ENCODE data around the gene TBL3. TPM values are rescaled to one million over a fixed set of nuclear protein-coding genes. Genes with fewer than 3 reads are reported as not detected.

Gene TBL3
- total RNA-seq, 5 donors from 2014 or later (not counting 1 experiment from before 2014, with no cell fraction given): 21.1 to 45.6 (median 36.9) TPM

DNA sequence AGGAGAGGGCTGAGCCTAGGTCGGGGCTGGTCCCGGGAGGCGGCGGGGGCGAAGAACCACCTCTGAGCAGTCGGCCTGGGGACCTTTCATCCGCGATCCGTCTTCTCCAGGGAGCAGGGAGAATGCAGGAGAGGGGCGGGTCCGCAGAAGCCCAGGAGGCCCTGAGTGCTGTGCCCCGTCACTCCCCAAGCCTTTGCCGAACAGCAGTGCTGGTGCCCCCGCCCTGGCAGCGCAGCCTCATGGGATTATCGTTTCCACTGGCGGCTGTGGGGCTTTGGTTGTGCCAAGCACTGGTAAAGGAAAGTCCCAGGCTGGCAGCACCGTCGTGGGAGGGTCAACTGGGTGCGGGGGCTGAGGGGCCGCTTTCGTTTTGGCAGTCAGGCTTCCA lies 631 bp downstream of the TBL3 start:
- POLR2A ChIA-PET: no interaction called here

DNA sequence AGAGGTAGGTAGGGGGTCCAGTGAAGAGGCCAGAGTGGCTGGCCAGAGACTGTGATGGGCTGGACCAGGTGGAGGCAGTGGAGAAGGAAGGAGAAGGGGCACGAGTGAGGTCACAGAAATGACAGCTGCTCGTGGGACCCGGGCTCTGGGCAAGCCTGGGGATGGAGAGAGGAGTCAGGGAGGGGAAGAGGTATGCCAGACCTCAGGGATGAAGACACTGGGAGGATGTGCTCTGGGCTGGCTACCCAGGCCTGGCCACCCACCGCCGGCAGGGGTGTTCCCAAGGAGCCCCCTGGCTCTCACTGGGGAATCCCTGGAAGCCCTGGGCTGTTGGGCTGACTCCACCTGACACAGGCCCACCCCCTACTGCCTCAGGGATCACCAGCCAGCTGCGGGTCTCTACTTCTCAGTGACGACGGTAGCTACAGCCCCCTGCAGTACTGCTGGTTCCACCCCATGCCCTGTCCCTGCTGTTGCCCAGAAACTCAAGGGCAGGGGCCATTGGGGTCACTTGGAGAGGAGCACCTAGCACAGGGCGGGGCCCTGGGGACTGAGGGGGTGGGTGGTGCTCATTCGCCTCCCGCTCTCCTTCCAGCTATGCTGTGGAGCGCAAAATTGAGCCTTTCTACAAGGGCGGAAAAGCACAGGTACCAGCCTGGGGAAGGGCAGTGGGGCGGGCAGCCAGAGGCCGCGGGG lies 1.8 kb downstream of the TBL3 start:
- H3K36me3 ChIP-seq (ENCODE audit: control insufficient read depth in 2 of 2, extremely low read depth in 1 of 2, insufficient read depth in 1 of 2, low read length in 1 of 2): peaks cover 17 to 38% of the 10 kb centered on the region in 2 donors
- Mint-ChIP-seq H3K27me3 (peaks cover 0 to 4% of the 10 kb centered on the region in 2 donors), H3K27ac (no peak overlapping the region), H3K9me3 (no peaks in the 10 kb centered on the region), H3K4me1 (peaks cover 18 to 23% (median 21%) of the 10 kb centered on the region in 3 donors), H3K4me3 (peak overlapping the region in 2 of 3 donors; percentile 28 to 99), H3K36me3 (peaks cover 20% of the 10 kb centered on the region)
- 87% methylated on average over 13 of the region's 16 CpGs for WGBS (ENCODE audit: insufficient coverage)
- no peaks in the 10 kb centered on the region for H3K9me3 ChIP-seq
- ChIA-PET POLR2A (no interaction called here), CTCF (no interaction called here)
- peaks cover 0 to 58% of the 10 kb centered on the region in 2 experiments for H3K27me3 ChIP-seq (replicated peaks in 1 of 2; ENCODE audit: control insufficient read depth in 2 of 2, extremely low read depth in 1 of 2, insufficient read depth in 2 of 2, low read length in 1 of 2)
- no peak for DNase-seq
- peaks cover 2 to 32% of the 10 kb centered on the region in 2 experiments for H3K4me1 ChIP-seq (ENCODE audit: control insufficient read depth in 1 of 2, extremely low read depth in 1 of 2, insufficient read depth in 2 of 2, low read length in 2 of 2)
- H3K27ac ChIP-seq (ENCODE audit: low read length): no peak overlapping the region
- H3K4me3 ChIP-seq (ENCODE audit: control insufficient read depth in 1 of 2, extremely low read depth in 1 of 2, low read length in 1 of 2): no peak overlapping the region
- ATAC-seq (replicated peaks in 1 of 4): no peak

More for the DNA sequence above, 631 bp downstream of the TBL3 start:
- Histone ChIP-seq H3K27me3 (replicated peaks in 1 of 2; ENCODE audit: control insufficient read depth in 2 of 2, extremely low read depth in 1 of 2, insufficient read depth in 2 of 2, low read length in 1 of 2) (peaks cover 0 to 47% of the 10 kb centered on the region in 2 experiments), H3K27ac (ENCODE audit: low read length) (no peak overlapping the region), H3K4me1 (ENCODE audit: control insufficient read depth in 1 of 2, extremely low read depth in 1 of 2, insufficient read depth in 2 of 2, low read length in 2 of 2) (peaks cover 2 to 32% of the 10 kb centered on the region in 2 experiments), H3K36me3 (ENCODE audit: control insufficient read depth in 2 of 2, extremely low read depth in 1 of 2, insufficient read depth in 1 of 2, low read length in 1 of 2) (peaks cover 13 to 32% of the 10 kb centered on the region in 2 donors), H3K4me3 (ENCODE audit: control insufficient read depth in 1 of 2, extremely low read depth in 1 of 2, low read length in 1 of 2) (peak overlapping the region; percentile 72 to 73), H3K9me3 (no peaks in the 10 kb centered on the region)
- WGBS (ENCODE audit: insufficient coverage): 1% methylated on average over 22 of the region's 22 CpGs
- CTCF ChIA-PET: no interaction called here
- Mint-ChIP-seq H3K36me3 (peaks cover 18% of the 10 kb centered on the region), H3K4me1 (peaks cover 18 to 23% (median 21%) of the 10 kb centered on the region in 3 donors), H3K27ac (no peak overlapping the region), H3K9me3 (no peaks in the 10 kb centered on the region), H3K4me3 (peak overlapping the region; percentile 92 to 99 (median 95)), H3K27me3 (peaks cover 0 to 4% of the 10 kb centered on the region in 2 donors)
- DNase-seq (no peak), ATAC-seq (replicated peaks in 1 of 4) (no peak)

DNA sequence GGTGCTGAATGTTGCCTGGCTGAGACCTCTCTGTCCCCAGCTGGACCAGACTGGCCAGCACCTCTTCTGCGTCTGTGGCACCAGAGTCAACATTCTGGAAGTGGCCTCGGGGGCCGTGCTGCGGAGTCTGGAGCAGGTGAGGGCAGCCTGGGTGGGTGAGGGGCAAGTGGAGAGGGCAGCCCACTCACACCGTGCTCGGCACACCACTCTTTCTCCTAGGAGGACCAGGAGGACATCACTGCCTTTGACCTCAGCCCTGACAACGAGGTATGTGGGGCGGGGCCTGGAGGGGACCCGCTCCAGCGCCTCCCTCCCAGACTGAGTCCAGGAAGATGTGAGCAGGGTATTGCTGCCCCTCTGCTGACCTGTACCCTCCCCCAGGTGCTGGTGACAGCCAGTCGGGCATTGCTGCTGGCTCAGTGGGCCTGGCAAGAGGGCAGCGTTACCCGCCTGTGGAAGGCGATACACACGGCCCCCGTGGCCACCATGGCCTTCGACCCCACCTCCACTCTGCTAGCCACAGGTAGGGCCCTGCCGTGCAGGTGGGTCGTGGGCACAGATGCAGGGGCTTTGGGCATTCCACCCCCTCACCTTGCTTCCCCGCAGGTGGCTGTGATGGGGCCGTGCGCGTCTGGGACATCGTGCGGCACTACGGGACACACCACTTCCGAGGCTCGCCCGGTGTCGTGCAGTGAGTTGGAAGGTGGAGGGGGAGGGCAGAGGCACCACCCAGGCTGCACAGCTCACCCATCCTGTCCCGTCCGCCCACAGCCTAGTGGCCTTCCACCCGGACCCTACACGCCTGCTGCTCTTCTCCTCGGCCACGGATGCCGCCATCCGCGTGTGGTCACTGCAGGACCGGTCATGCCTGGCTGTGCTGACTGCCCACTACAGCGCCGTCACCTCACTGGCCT lies 2.6 kb downstream of the TBL3 start:
- CTCF ChIA-PET: no interaction called here
- 94% methylated on average over 27 of the region's 42 CpGs for WGBS (ENCODE audit: insufficient coverage)
- H3K36me3 ChIP-seq (ENCODE audit: control insufficient read depth in 2 of 2, extremely low read depth in 1 of 2, insufficient read depth in 1 of 2, low read length in 1 of 2): peaks cover 17 to 38% of the 10 kb centered on the region in 2 donors

DNA sequence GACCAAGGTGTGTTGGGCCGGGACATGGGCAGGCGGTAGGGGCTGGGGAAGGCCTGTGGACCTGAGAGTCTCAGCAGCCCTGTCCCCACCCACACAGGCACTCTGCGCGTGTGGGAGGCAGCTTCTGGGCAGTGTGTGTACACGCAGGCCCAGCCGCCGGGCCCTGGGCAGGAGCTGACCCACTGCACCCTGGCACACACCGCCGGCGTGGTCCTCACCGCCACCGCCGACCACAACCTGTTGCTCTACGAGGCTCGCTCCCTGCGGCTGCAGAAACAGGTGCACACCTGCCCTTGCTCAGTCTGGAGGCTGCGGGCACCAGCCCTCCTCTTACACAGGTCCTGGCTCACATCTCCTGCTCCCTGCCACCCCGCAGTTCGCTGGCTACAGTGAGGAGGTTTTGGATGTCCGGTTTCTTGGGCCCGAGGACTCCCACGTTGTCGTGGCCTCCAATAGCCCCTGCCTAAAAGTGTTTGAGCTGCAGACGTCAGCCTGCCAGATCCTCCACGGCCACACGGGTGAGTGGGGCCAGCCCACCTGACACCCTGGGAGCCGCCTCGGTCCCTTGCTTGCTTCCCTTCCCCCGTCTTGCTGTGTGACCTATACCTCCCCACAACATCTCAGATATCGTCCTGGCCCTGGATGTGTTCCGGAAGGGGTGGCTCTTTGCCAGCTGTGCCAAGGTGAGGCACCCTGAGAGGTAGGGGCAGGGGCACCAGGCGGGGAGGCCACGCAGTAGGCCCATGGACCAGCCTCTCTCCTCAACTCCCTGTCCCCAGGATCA lies 3.8 kb downstream of the TBL3 start:
- Mint-ChIP-seq H3K27me3 (peaks cover 0 to 9% of the 10 kb centered on the region in 2 donors), H3K4me1 (peaks cover 18 to 24% (median 23%) of the 10 kb centered on the region in 3 donors), H3K4me3 (peak overlapping the region in 1 of 3 donors; percentile 6), H3K9me3 (no peaks in the 10 kb centered on the region), H3K27ac (no peak overlapping the region), H3K36me3 (peaks cover 20% of the 10 kb centered on the region)
- H3K4me1 ChIP-seq (ENCODE audit: control insufficient read depth in 1 of 2, extremely low read depth in 1 of 2, insufficient read depth in 2 of 2, low read length in 2 of 2): peaks cover 2 to 42% of the 10 kb centered on the region in 2 experiments
- CTCF ChIA-PET: interaction anchor here in 1 of 2 donors (0.5 kb wide), 1 partner anchor 202 kb away, joined by 3 read pairs; no protein-coding TSS in a partner anchor
- H3K27ac ChIP-seq (ENCODE audit: low read length): no peak overlapping the region
- H3K4me3 ChIP-seq (ENCODE audit: control insufficient read depth in 1 of 2, extremely low read depth in 1 of 2, low read length in 1 of 2): no peak overlapping the region
- H3K9me3 ChIP-seq: no peaks in the 10 kb centered on the region
- 97% methylated on average over 18 of the region's 33 CpGs for WGBS (ENCODE audit: insufficient coverage)
- POLR2A ChIA-PET: no interaction called here
- peaks cover 17 to 38% of the 10 kb centered on the region in 2 donors for H3K36me3 ChIP-seq (ENCODE audit: control insufficient read depth in 2 of 2, extremely low read depth in 1 of 2, insufficient read depth in 1 of 2, low read length in 1 of 2)
- no peak for ATAC-seq (replicated peaks in 1 of 4)
- peaks cover 0 to 74% of the 10 kb centered on the region in 2 experiments for H3K27me3 ChIP-seq (replicated peaks in 1 of 2; ENCODE audit: control insufficient read depth in 2 of 2, extremely low read depth in 1 of 2, insufficient read depth in 2 of 2, low read length in 1 of 2)
- no peak for DNase-seq

More for the DNA sequence above, 2.6 kb downstream of the TBL3 start:
- no peaks in the 10 kb centered on the region for H3K9me3 ChIP-seq
- Mint-ChIP-seq H3K4me3 (peak overlapping the region; percentile 28 to 99 (median 41)), H3K27ac (no peak overlapping the region), H3K9me3 (no peaks in the 10 kb centered on the region), H3K4me1 (peaks cover 18 to 23% (median 21%) of the 10 kb centered on the region in 3 donors), H3K36me3 (peaks cover 20% of the 10 kb centered on the region), H3K27me3 (peaks cover 0 to 4% of the 10 kb centered on the region in 2 donors)
- DNase-seq (no peak), ATAC-seq (replicated peaks in 1 of 4) (no peak)
- H3K27ac ChIP-seq (ENCODE audit: low read length): no peak overlapping the region
- peaks cover 2 to 34% of the 10 kb centered on the region in 2 experiments for H3K4me1 ChIP-seq (ENCODE audit: control insufficient read depth in 1 of 2, extremely low read depth in 1 of 2, insufficient read depth in 2 of 2, low read length in 2 of 2)
- POLR2A ChIA-PET: no interaction called here
- no peak overlapping the region for H3K4me3 ChIP-seq (ENCODE audit: control insufficient read depth in 1 of 2, extremely low read depth in 1 of 2, low read length in 1 of 2)
- peaks cover 0 to 62% of the 10 kb centered on the region in 2 experiments for H3K27me3 ChIP-seq (replicated peaks in 1 of 2; ENCODE audit: control insufficient read depth in 2 of 2, extremely low read depth in 1 of 2, insufficient read depth in 2 of 2, low read length in 1 of 2)

DNA sequence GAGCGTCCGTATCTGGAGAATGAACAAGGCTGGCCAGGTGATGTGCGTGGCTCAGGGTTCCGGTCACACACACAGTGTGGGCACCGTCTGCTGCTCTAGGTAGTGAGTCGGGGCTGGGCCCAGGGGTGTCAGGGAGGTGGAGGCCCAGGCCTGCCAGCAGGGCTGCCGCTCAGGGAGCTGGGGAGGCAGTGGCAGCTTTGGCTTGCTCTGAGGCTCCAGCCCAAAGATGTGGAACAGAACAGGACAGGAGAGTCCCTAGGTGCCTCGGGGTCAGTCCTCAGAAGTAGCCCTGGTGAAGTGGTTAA lies 4.3 kb downstream of the TBL3 start:
- peaks cover 14 to 20% (median 18%) of the 10 kb centered on the region in 3 donors for H3K4me1 Mint-ChIP-seq
- Histone ChIP-seq H3K9me3 (no peaks in the 10 kb centered on the region), H3K4me1 (ENCODE audit: control insufficient read depth in 1 of 2, extremely low read depth in 1 of 2, insufficient read depth in 2 of 2, low read length in 2 of 2) (peaks cover 2 to 37% of the 10 kb centered on the region in 2 experiments), H3K27ac (ENCODE audit: low read length) (no peak overlapping the region), H3K27me3 (replicated peaks in 1 of 2; ENCODE audit: control insufficient read depth in 2 of 2, extremely low read depth in 1 of 2, insufficient read depth in 2 of 2, low read length in 1 of 2) (peaks cover 0 to 80% of the 10 kb centered on the region in 2 experiments), H3K36me3 (ENCODE audit: control insufficient read depth in 2 of 2, extremely low read depth in 1 of 2, insufficient read depth in 1 of 2, low read length in 1 of 2) (peaks cover 17 to 38% of the 10 kb centered on the region in 2 donors), H3K4me3 (ENCODE audit: control insufficient read depth in 1 of 2, extremely low read depth in 1 of 2, low read length in 1 of 2) (no peak overlapping the region)
- H3K9me3 Mint-ChIP-seq: no peaks in the 10 kb centered on the region
- H3K36me3 Mint-ChIP-seq: peaks cover 20% of the 10 kb centered on the region
- ATAC-seq (replicated peaks in 1 of 4): no peak
- no peak for DNase-seq
- H3K4me3 Mint-ChIP-seq: peak overlapping the region in 1 of 3 donors; percentile 6
- H3K27me3 Mint-ChIP-seq: peaks cover 0 to 15% of the 10 kb centered on the region in 2 donors
- WGBS (ENCODE audit: insufficient coverage): 100% methylated on average over 8 of the region's 8 CpGs
- no peak overlapping the region for H3K27ac Mint-ChIP-seq
- ChIA-PET CTCF (interaction anchor here in 1 of 2 donors (0.5 kb wide), 1 partner anchor 202 kb away, joined by 3 read pairs; no protein-coding TSS in a partner anchor), POLR2A (no interaction called here)
